NCI-H1092 (cell line): ENCODE results near the gene PPIL1.
A peak's percentile ranks its signal among the peaks of the same experiment; 100 is the strongest.

ENCODE experiments used
- DNase-seq: peaks from one replicate; lab custom pipeline; 2025; lab: John Stamatoyannopoulos, UW

PPIL1 gene

GRCh38 chr6:36855750-36856149, 18.9 kb downstream of the PPIL1 start:
- DNase-seq: no peak

- no peak for DNase-seq
Measured at GRCh38 chr6:36853325-36853724, 21.3 kb downstream of the PPIL1 start.

GRCh38 chr6:36852481-36853147, 22.0 kb downstream of the PPIL1 start:
- DNase-seq: no peak

- DNase-seq: no peak
Measured at GRCh38 chr6:36851626-36852025, 23.0 kb downstream of the PPIL1 start.

- peak; percentile 31 for DNase-seq
Measured at GRCh38 chr6:36851149-36851614, 23.4 kb downstream of the PPIL1 start.

- no peak for DNase-seq
Measured at GRCh38 chr6:36850021-36850420, 24.6 kb downstream of the PPIL1 start.

- no peak for DNase-seq
Measured at GRCh38 chr6:36848658-36849441, 25.8 kb downstream of the PPIL1 start.

- no peak for DNase-seq
Measured at GRCh38 chr6:36847991-36848390, 26.6 kb downstream of the PPIL1 start.

- no peak for DNase-seq
Measured at GRCh38 chr6:36847152-36847551, 27.5 kb downstream of the PPIL1 start.

GRCh38 chr6:36845233-36845632, 29.4 kb downstream of the PPIL1 start:
- DNase-seq: no peak

GRCh38 chr6:36844232-36845170, 30.1 kb downstream of the PPIL1 start:
- DNase-seq: no peak

GRCh38 chr6:36843170-36843569, 31.4 kb downstream of the PPIL1 start:
- DNase-seq: no peak

- DNase-seq: no peak
Measured at GRCh38 chr6:36841756-36842155, 32.8 kb downstream of the PPIL1 start.

GRCh38 chr6:36840432-36841403, 33.9 kb downstream of the PPIL1 start:
- DNase-seq: no peak

- no peak for DNase-seq
Measured at GRCh38 chr6:36839749-36840431, 34.7 kb downstream of the PPIL1 start.

GRCh38 chr6:36838896-36839748, 35.5 kb downstream of the PPIL1 start, which contains the start of gene CPNE5:
Gene CPNE5, minus strand, starts transcription at chr6:36839444. Its CDS starts 67 bp downstream, at chr6:36839377.
- DNase-seq: no peak

GRCh38 chr6:36837686-36838085, 36.9 kb downstream of the PPIL1 start:
- DNase-seq: no peak

- no peak for DNase-seq
Measured at GRCh38 chr6:36837022-36837339, 37.6 kb downstream of the PPIL1 start.
